ENCODE results near the gene FHL3. TPM values are rescaled to one million over a fixed set of nuclear protein-coding genes. Genes with fewer than 3 reads are reported as not detected.

Gene FHL3
- polyA plus RNA-seq, 1 of the 3 experiments (the other 2 are of a cell fraction): 6.8 TPM

DNA sequence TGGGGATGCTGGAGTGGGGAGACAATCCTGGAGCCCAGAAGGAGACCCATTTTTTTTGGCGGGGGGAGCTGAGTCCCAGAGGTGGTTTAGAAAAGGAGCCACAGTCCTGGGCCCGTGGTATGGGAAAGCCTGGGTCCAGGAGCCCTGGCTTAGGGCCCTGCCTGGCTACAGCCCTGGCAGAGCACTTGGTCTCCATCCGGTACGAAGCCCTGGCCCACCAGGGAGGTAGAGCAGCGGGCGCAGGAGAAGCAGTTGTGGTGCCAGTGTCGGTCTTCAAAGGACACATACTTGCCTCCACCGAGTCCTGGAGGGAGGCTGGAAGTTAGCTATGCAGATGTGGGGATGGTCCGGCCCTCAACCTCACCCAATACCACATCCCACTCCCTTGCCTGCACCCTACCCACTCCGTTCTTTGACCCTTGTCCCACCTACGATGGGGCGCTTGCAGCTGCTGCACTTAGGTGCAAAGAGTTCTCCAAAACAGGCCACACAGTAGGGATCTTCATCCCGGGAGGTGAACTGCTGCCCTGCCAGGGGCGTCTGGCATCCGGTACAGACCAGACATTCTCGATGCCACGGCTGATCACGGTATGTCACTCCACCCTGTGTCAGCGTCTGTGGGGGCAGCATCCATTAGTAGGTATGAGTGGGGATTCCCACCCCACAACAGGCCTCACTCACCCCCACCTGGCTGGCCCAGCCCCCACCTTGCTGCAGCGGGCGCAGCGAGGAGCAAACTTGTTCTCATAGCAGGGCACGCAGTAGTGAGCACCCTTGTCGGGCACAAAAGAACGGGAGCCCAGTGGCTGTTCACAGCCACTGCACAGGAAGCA lies 7.8 kb downstream of the FHL3 start:
- peak overlapping the region in 1 of 2 experiments; percentile 84; a peak in 1 of 4 replicates for H3K27ac ChIP-seq (ENCODE audit: low read depth in 2 of 2, low read length in 1 of 2)
- peaks cover 27% of the 10 kb centered on the region for H3F3A ChIP-seq (replicated peaks; ENCODE audit: insufficient read depth)
- H3K4me3 ChIP-seq (ENCODE audit: low read depth in 2 of 2, low read length in 1 of 2): no peak overlapping the region
- no peaks in the 10 kb centered on the region for H4K20me1 ChIP-seq (ENCODE audit: insufficient read depth)
- H3K79me2 ChIP-seq (ENCODE audit: insufficient read depth): peaks cover 35% of the 10 kb centered on the region
- 93% methylated on average over 18 of the region's 25 CpGs for WGBS (ENCODE audit: low lambda C conversion rate)
- no peak overlapping the region for H3K9ac ChIP-seq
- H3K9me3 ChIP-seq: no peaks in the 10 kb centered on the region
- H2AFZ ChIP-seq (ENCODE audit: low read depth): no peak overlapping the region
- ChIA-PET CTCF (interaction anchor here (0.5 to 1.5 kb wide), 4 partner anchors 14 to 137 kb away, joined by 3 to 4 read pairs (median 3); no protein-coding TSS in a partner anchor), POLR2A (interaction anchor here (0.7 to 1.2 kb wide), 2 partner anchors 15 to 141 kb away, joined by 6 read pairs; partner anchors contain the start of gene UTP11)
- TF ChIP-seq, protein P1, sequence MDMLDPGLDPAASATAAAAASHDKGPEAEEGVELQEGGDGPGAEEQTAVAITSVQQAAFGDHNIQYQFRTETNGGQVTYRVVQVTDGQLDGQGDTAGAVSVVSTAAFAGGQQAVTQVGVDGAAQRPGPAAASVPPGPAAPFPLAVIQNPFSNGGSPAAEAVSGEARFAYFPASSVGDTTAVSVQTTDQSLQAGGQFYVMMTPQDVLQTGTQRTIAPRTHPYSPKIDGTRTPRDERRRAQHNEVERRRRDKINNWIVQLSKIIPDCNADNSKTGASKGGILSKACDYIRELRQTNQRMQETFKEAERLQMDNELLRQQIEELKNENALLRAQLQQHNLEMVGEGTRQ (IDR thresholded peaks at IDR 0.05; ENCODE audit: borderline replicate concordance, low read depth, low read length): no peak
- TF ChIP-seq, protein P2, sequence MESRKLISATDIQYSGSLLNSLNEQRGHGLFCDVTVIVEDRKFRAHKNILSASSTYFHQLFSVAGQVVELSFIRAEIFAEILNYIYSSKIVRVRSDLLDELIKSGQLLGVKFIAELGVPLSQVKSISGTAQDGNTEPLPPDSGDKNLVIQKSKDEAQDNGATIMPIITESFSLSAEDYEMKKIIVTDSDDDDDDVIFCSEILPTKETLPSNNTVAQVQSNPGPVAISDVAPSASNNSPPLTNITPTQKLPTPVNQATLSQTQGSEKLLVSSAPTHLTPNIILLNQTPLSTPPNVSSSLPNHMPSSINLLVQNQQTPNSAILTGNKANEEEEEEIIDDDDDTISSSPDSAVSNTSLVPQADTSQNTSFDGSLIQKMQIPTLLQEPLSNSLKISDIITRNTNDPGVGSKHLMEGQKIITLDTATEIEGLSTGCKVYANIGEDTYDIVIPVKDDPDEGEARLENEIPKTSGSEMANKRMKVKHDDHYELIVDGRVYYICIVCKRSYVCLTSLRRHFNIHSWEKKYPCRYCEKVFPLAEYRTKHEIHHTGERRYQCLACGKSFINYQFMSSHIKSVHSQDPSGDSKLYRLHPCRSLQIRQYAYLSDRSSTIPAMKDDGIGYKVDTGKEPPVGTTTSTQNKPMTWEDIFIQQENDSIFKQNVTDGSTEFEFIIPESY (IDR thresholded peaks at IDR 0.05; ENCODE audit: borderline replicate concordance, low read depth): no peak
- TF ChIP-seq POLR2AphosphoS5 (IDR thresholded peaks at IDR 0.05; ENCODE audit: low read depth, low read length): no peak
- TF ChIP-seq RAD21 (IDR thresholded peaks at IDR 0.05; ENCODE audit: low read length): no peak
- TF ChIP-seq MXI1 (IDR thresholded peaks at IDR 0.05; ENCODE audit: low read depth, low read length): no peak
- TF ChIP-seq GABPA (IDR thresholded peaks at IDR 0.05; ENCODE audit: low read depth): no peak
- TF ChIP-seq NFIC (IDR thresholded peaks at IDR 0.05; ENCODE audit: borderline replicate concordance): no peak
- TF ChIP-seq RCOR1 (IDR thresholded peaks at IDR 0.05; ENCODE audit: low read length): no peak
- TF ChIP-seq, protein P3, sequence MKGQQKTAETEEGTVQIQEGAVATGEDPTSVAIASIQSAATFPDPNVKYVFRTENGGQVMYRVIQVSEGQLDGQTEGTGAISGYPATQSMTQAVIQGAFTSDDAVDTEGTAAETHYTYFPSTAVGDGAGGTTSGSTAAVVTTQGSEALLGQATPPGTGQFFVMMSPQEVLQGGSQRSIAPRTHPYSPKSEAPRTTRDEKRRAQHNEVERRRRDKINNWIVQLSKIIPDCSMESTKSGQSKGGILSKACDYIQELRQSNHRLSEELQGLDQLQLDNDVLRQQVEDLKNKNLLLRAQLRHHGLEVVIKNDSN (IDR thresholded peaks at IDR 0.05; ENCODE audit: borderline replicate concordance, low read depth): no peak
- TF ChIP-seq TAF1 (IDR thresholded peaks at IDR 0.05; ENCODE audit: borderline replicate concordance, low read depth, low read length): no peak
- TF ChIP-seq GATA2 (CRISPR knock-in tag; IDR thresholded peaks at IDR 0.05): no peak
- no peak for TF ChIP-seq SMC3 (IDR thresholded peaks at IDR 0.05; ENCODE audit: low read depth, low read length)
- TF ChIP-seq CHD2 (IDR thresholded peaks at IDR 0.05; ENCODE audit: low read length, partially characterized antibody): no peak
- no peak for TF ChIP-seq SIN3A (IDR thresholded peaks at IDR 0.05; ENCODE audit: borderline replicate concordance, low read depth, low read length)
- H3K36me3 ChIP-seq (replicated peaks in 1 of 2; ENCODE audit: control insufficient read depth in 1 of 2, insufficient read depth in 2 of 2, low read length in 1 of 2): peaks cover 0 to 18% of the 10 kb centered on the region in 2 experiments
- H3K27me3 ChIP-seq (ENCODE audit: insufficient read depth): no peaks in the 10 kb centered on the region
- DNase-seq: no peak
- H3K9me2 ChIP-seq: no peaks in the 10 kb centered on the region
- H3K4me2 ChIP-seq: no peak overlapping the region
- peaks cover 37 to 39% of the 10 kb centered on the region in 2 experiments for H3K4me1 ChIP-seq (ENCODE audit: control insufficient read depth in 1 of 2, insufficient read depth in 2 of 2, low read depth in 1 of 2, low read length in 1 of 2)
